PC-9 (cell line): Measurements from ENCODE around the gene TRAPPC11. TPM values are rescaled to one million over a fixed set of nuclear protein-coding genes. Genes with fewer than 3 reads are reported as not detected.
A peak's percentile ranks its signal among the peaks of the same experiment; 100 is the strongest.

ENCODE experiments used
- BruUV-seq: library from RNA; stranded (reverse); fragments of 400-500 nt; replicated peaks from 2 replicates; lab custom pipeline; 2021; lab: Mats Ljungman, UMichigan
- CTCF ChIA-PET: fragments of 300-600 bp; sonication (Branson Sonifier 250); formaldehyde crosslinking; loops from one replicate; lab custom pipeline; 2022; ENCODE audit warnings: antibody characterized with exemption; lab: Charles Lee
- POLR2A ChIA-PET: fragments of 300-600 bp; sonication (Branson Sonifier 250); formaldehyde crosslinking; loops from one replicate; lab custom pipeline; 2022; ENCODE audit warnings: antibody characterized with exemption; ENCODE audit not compliant: unreplicated experiment; lab: Charles Lee
- DNase-seq, 2 experiments: peaks; one replicate each; pipeline versions ENCODE4 v3.0.0 to v3.0.0-alpha.2; 2015 to 2022; ENCODE audit warnings: mixed read lengths in 1 of 2
- H2AFZ ChIP-seq: fragments of 200-600 bp; sonication (generic); 2 replicates; pipeline ENCODE4 v1.8.1; 2017; ENCODE audit warnings: antibody characterized with exemption
- H3F3A ChIP-seq: fragments of 200-600 bp; sonication (generic); 2 replicates; pipeline ENCODE4 v1.8.1; 2017; ENCODE audit warnings: antibody characterized with exemption, mild to moderate bottlenecking, low read depth; ENCODE audit not compliant: insufficient read depth
- H3K27ac ChIP-seq: fragments of 200-600 bp; sonication (generic); 2 replicates; pipeline ENCODE4 v1.6.1; 2016; ENCODE audit warnings: mixed run types
- H3K27me3 ChIP-seq: fragments of 200-600 bp; sonication (generic); 2 replicates; pipeline ENCODE4 v1.6.1; 2016; ENCODE audit warnings: low read depth, mixed run types; ENCODE audit not compliant: insufficient read depth
- H3K36me3 ChIP-seq: fragments of 200-600 bp; sonication (generic); 2 replicates; pipeline ENCODE4 v1.6.1; 2016; ENCODE audit warnings: low read depth, mixed run types
- H3K4me1 ChIP-seq: fragments of 200-600 bp; sonication (generic); replicated peaks from 2 replicates; pipeline ENCODE4 v1.6.1; 2016; ENCODE audit warnings: mixed run types; ENCODE audit not compliant: insufficient read depth
- H3K4me2 ChIP-seq: fragments of 200-600 bp; sonication (generic); 2 replicates; pipeline ENCODE4 v1.6.1; 2017; ENCODE audit warnings: mixed run types
- H3K4me3 ChIP-seq: fragments of 200-600 bp; sonication (generic); 2 replicates; pipeline ENCODE4 v1.6.1; 2016; ENCODE audit warnings: mixed run types
- H3K79me2 ChIP-seq: fragments of 200-600 bp; sonication (generic); 2 replicates; pipeline ENCODE4 v1.6.1; 2017; ENCODE audit warnings: low read depth, mixed run types
- H3K9me2 ChIP-seq: fragments of 200-600 bp; sonication (generic); 2 replicates; pipeline ENCODE4 v1.8.1; 2017; ENCODE audit warnings: mild to moderate bottlenecking; ENCODE audit not compliant: insufficient read depth
- H3K9me3 ChIP-seq: fragments of 200-600 bp; sonication (generic); 2 replicates; pipeline ENCODE4 v1.8.1; 2016; ENCODE audit warnings: low read depth; ENCODE audit not compliant: insufficient read depth
- H4K20me1 ChIP-seq: fragments of 200-600 bp; sonication (generic); 2 replicates; pipeline ENCODE4 v1.8.1; 2017; ENCODE audit not compliant: insufficient read depth
- EZH2 ChIP-seq: fragments of 200-600 bp; sonication (generic); IDR thresholded peaks from 2 replicates; pipeline ENCODE4 v1.8.0; 2017; ENCODE audit warnings: antibody characterized with exemption, low read depth
- intact Hi-C: fragments of 100-400 bp; cut with micrococcal nuclease; formaldehyde crosslinking; loops from one replicate; pipeline ENCODE4 v1.10.0; 2022; ENCODE audit not compliant: unreplicated experiment
- total RNA-seq: library from RNA; stranded (reverse); gene quantifications from 2 replicates; pipeline ENCODE4 v1.2.3, GENCODE V29; 2021
- TF ChIP-seq, protein P1 (sequence below): fragments of 200-600 bp; sonication (generic); conservative IDR thresholded peaks from 2 replicates; pipeline ENCODE4 v1.6.1; 2017; ENCODE audit warnings: mixed run types, antibody characterized with exemption, mild to moderate bottlenecking, moderate library complexity

Gene TRAPPC11
- total RNA-seq, 1 experiment from 2014 or later, result 29.0 TPM

- Histone ChIP-seq H4K20me1 (no peaks in the 10 kb centered on the region), H3K9me3 (no peaks in the 10 kb centered on the region), H3K4me2 (peak overlapping the region; percentile 58), H3K36me3 (no peaks in the 10 kb centered on the region), H2AFZ (no peak overlapping the region), H3K9me2 (no peaks in the 10 kb centered on the region), H3K4me1 (peaks cover 16% of the 10 kb centered on the region), H3K79me2 (no peaks in the 10 kb centered on the region), H3K27ac (peak overlapping the region; percentile 46), H3K27me3 (no peaks in the 10 kb centered on the region), H3F3A (0 out of 2 replicates have a peak, but pooled peaks cover 6% of the 10 kb centered on the region), H3K4me3 (no peak overlapping the region)
- ChIA-PET POLR2A (interaction anchor here (0.6 to 0.7 kb wide), 2 partner anchors 200 to 629 kb away, joined by 3 to 14 read pairs; no protein-coding TSS in a partner anchor), CTCF (interaction anchor here (0.7 to 1.2 kb wide), 2 partner anchors 10 to 28 kb away, joined by 3 read pairs; no protein-coding TSS in a partner anchor)
- peak; percentile 29 to 43 for DNase-seq
- intact Hi-C loops, result loop anchor here (5.0 kb wide), 1 partner anchor 135 kb away; no protein-coding TSS in a partner anchor
- BruUV-seq, result no TSS peak
- TF ChIP-seq, protein P1, sequence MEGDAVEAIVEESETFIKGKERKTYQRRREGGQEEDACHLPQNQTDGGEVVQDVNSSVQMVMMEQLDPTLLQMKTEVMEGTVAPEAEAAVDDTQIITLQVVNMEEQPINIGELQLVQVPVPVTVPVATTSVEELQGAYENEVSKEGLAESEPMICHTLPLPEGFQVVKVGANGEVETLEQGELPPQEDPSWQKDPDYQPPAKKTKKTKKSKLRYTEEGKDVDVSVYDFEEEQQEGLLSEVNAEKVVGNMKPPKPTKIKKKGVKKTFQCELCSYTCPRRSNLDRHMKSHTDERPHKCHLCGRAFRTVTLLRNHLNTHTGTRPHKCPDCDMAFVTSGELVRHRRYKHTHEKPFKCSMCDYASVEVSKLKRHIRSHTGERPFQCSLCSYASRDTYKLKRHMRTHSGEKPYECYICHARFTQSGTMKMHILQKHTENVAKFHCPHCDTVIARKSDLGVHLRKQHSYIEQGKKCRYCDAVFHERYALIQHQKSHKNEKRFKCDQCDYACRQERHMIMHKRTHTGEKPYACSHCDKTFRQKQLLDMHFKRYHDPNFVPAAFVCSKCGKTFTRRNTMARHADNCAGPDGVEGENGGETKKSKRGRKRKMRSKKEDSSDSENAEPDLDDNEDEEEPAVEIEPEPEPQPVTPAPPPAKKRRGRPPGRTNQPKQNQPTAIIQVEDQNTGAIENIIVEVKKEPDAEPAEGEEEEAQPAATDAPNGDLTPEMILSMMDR, result no peak
- no peak for TF ChIP-seq EZH2
Observed at GRCh38 chr4:183636923-183637322, 22.2 kb upstream of the TRAPPC11 start.

DNA sequence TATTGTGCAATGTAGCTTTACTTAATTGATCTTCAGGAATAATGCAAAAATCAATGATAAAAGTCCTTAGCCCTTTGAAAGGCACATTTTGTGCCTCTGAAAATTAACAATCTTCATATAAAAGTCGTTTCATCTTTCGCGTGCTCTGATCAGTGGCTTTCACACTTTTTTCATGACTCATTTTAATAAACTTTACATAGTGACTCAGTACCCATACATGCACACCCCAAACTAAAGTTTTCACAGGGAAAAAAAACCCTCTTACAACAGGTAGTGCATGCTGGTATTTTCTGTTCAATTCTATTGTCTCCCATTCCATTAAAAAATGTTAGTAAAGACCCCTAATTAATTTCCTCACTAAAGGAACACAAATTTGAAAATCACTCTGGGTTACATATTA, 21.6 kb upstream of the TRAPPC11 start:
- POLR2A ChIA-PET, result interaction anchor here (0.6 to 0.7 kb wide), 2 partner anchors 200 to 629 kb away, joined by 3 to 14 read pairs; no protein-coding TSS in a partner anchor
- Histone ChIP-seq H4K20me1 (no peaks in the 10 kb centered on the region), H3K4me1 (peaks cover 16% of the 10 kb centered on the region), H3K27me3 (no peaks in the 10 kb centered on the region), H3F3A (0 out of 2 replicates have a peak, but pooled peaks cover 6% of the 10 kb centered on the region), H3K27ac (peak overlapping the region; percentile 46), H2AFZ (no peak overlapping the region), H3K9me3 (no peaks in the 10 kb centered on the region), H3K9me2 (no peaks in the 10 kb centered on the region), H3K4me3 (no peak overlapping the region), H3K4me2 (peak overlapping the region; percentile 58), H3K79me2 (no peaks in the 10 kb centered on the region), H3K36me3 (no peaks in the 10 kb centered on the region)
- DNase-seq, result peak in 1 of 2 experiments; percentile 73
- intact Hi-C loops, result loop anchor here (5.0 kb wide), 1 partner anchor 135 kb away; no protein-coding TSS in a partner anchor
- TF ChIP-seq, protein P1, result no peak
- TF ChIP-seq EZH2, result no peak
- no TSS peak for BruUV-seq
- CTCF ChIA-PET, result no interaction called here

- Histone ChIP-seq H3F3A (0 out of 2 replicates have a peak, but pooled peaks cover 6% of the 10 kb centered on the region), H2AFZ (no peak overlapping the region), H3K4me2 (no peak overlapping the region), H3K27me3 (no peaks in the 10 kb centered on the region), H3K9me3 (no peaks in the 10 kb centered on the region), H3K79me2 (no peaks in the 10 kb centered on the region), H3K36me3 (no peaks in the 10 kb centered on the region), H3K27ac (no peak overlapping the region), H3K4me1 (peaks cover 16% of the 10 kb centered on the region), H3K4me3 (no peak overlapping the region), H4K20me1 (no peaks in the 10 kb centered on the region), H3K9me2 (no peaks in the 10 kb centered on the region)
- ChIA-PET POLR2A (no interaction called here), CTCF (interaction anchor here (0.7 kb wide), 1 partner anchor 1362 kb away, joined by 4 read pairs; no protein-coding TSS in a partner anchor)
- intact Hi-C loops, result loop anchor here (5.0 kb wide), 1 partner anchor 136 kb away; no protein-coding TSS in a partner anchor
- DNase-seq, result no peak
- TF ChIP-seq, protein P1, result no peak
- TF ChIP-seq EZH2, result no peak
- no TSS peak for BruUV-seq
Observed at GRCh38 chr4:183638436-183638835, 20.7 kb upstream of the TRAPPC11 start.
